HG03097 (cell line): ENCODE measurements around the gene HOXB7.

Experiments
- ATAC-seq: cut with Tn5 transposase; IDR thresholded peaks from one replicate; pipeline ENCODE4 v1.9.1; 2021; ENCODE audit not compliant: unreplicated experiment, low FRiP score

The HOXB7 gene

DNA sequence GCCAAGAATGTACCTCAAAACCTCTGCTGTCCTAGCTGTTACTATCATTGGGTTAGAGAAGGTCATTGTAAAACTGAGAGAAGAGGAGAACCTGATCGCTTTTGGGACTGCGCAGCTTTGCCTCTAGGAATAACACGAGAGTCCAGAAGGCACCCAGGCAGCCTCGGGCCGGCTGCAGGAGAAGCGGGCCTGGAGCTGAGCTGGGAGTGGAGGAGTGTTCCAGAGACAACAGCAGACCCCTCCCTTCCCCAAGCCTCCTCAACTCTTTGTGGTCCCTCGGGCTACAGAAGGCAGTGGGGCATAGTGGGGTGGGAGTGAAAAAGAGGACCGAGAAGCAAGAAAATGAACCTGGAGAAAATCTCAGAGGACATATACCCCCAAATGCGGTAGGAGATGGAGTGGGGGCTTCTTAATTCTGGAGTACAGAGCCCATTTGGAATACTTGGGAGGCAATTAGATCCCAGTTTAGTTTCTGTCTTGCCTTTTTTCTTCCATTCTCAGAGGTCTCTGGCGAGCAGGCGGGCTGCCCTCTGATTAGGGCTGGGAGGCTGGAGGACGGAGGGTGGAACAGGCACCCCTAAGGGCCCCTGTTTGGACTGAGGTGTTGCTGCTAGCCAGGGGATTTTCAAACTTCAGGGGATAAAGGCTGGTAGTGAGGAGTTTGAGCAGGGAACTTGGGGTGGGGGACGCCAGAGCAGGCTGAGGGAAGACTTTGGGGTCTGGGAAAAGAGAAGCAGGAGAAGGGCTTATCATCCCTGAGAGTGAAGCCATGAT, 52.6 kb downstream of the HOXB7 start:
- ATAC-seq: no peak
